ENCODE results near the gene CYYR1. TPM values are rescaled to one million over a fixed set of nuclear protein-coding genes. Genes with fewer than 3 reads are reported as not detected.

The CYYR1 gene
- total and polyA plus RNA-seq, 4 donors: 1.9 to 3.4 (median 2.2) TPM

DNA sequence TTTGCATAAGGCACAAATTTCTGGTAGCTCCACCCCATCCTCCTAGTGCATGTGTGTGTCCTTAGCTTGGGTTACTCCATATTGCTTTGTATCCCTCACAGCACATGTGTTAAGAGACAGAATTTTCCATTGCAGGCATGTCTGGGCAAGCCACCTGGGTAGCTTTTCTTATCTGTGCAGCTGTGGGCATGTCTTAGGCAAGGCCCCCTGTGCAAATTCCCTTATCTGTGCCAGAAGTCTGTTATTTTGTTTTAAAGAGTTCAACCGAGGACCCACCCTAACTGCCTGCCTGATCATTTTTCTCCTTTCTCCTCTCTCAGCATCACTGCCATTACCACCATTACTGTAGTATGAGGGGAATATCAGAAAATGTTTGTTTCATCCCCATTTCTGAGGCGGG is 131.9 kb downstream of the CYYR1 start:
- no peaks in the 10 kb centered on the region for H3K4me1 ChIP-seq (ENCODE audit: control insufficient read depth in 4 of 4, insufficient read depth in 4 of 4, low read length in 3 of 4)
- WGBS: 71% methylated on average over 2 of the region's 2 CpGs
- no peaks in the 10 kb centered on the region for H3K36me3 ChIP-seq (ENCODE audit: control insufficient read depth in 4 of 4, insufficient read depth in 3 of 4, low read depth in 1 of 4, low read length in 3 of 4)
- no peak for DNase-seq (ENCODE audit: low spot score)
- H3K9me3 ChIP-seq (ENCODE audit: control insufficient read depth in 4 of 4, low read length in 3 of 4): no peaks in the 10 kb centered on the region
- no peak overlapping the region for H3K27ac ChIP-seq (ENCODE audit: low read depth in 1 of 2, low read length in 2 of 2)
- TF ChIP-seq FOXA2 (IDR thresholded peaks at IDR 0.05) (no peak), JUND (IDR thresholded peaks at IDR 0.05) (no peak), RAD21 (IDR thresholded peaks at IDR 0.05) (no peak), CTCF (IDR thresholded peaks at IDR 0.05; ENCODE audit: low read depth, low read length, missing input control) (no peak), HNF4A (conservative IDR thresholded peaks at IDR 0.05) (no peak), RXRA (IDR thresholded peaks at IDR 0.05) (no peak), REST (IDR thresholded peaks at IDR 0.05) (no peak), NR2F2 (IDR thresholded peaks at IDR 0.05) (no peak), SP1 (IDR thresholded peaks at IDR 0.05) (no peak)
- TF ChIP-seq, protein P1, sequence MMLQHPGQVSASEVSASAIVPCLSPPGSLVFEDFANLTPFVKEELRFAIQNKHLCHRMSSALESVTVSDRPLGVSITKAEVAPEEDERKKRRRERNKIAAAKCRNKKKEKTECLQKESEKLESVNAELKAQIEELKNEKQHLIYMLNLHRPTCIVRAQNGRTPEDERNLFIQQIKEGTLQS (IDR thresholded peaks at IDR 0.05): no peak
- TF ChIP-seq, protein P2, sequence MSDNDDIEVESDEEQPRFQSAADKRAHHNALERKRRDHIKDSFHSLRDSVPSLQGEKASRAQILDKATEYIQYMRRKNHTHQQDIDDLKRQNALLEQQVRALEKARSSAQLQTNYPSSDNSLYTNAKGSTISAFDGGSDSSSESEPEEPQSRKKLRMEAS (IDR thresholded peaks at IDR 0.05): no peak
- peaks cover 0 to 2% (median 0%) of the 10 kb centered on the region in 4 donors for H3K27me3 ChIP-seq (ENCODE audit: control insufficient read depth in 4 of 4, insufficient read depth in 4 of 4, low read length in 3 of 4)
- no peak overlapping the region for H3K4me3 ChIP-seq (ENCODE audit: low read depth in 1 of 3, low read length in 3 of 3)
- H3K9ac ChIP-seq (ENCODE audit: low read depth in 1 of 2, low read length in 2 of 2): no peak overlapping the region

DNA sequence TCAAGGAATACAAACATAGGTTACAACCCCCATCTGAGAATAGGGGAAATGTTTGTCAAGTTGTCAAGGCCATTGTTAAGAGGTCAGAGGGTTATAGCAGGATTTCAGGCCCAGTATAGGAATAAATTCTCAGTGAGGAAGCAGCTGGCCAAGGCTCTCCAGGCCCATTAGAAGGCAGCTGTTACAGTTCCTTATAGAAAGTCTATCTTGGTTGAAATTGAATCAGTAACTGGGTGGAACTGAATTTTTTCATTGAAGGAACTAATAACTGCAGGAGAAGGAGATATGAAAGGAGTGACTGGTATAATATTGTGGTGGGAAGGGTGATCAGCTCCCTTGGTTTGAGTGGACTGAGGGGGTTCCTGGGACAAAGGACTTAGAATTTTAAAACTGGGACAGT is 134.1 kb downstream of the CYYR1 start:
- DNase-seq (ENCODE audit: low spot score): no peak
- no peak overlapping the region for H3K4me3 ChIP-seq (ENCODE audit: low read depth in 1 of 3, low read length in 3 of 3)
- no peak overlapping the region for H3K27ac ChIP-seq (ENCODE audit: low read depth in 1 of 2, low read length in 2 of 2)
- H3K36me3 ChIP-seq (ENCODE audit: control insufficient read depth in 4 of 4, insufficient read depth in 3 of 4, low read depth in 1 of 4, low read length in 3 of 4): no peaks in the 10 kb centered on the region
- TF ChIP-seq HNF4G (IDR thresholded peaks at IDR 0.05): no peak
- TF ChIP-seq TAF1 (conservative IDR thresholded peaks at IDR 0.05): no peak
- no peak for TF ChIP-seq CTCF (IDR thresholded peaks at IDR 0.05; ENCODE audit: low read depth, low read length, missing input control)
- TF ChIP-seq FOXA1 (IDR thresholded peaks at IDR 0.05): no peak
- TF ChIP-seq JUND (IDR thresholded peaks at IDR 0.05): no peak
- no peak for TF ChIP-seq RXRA (IDR thresholded peaks at IDR 0.05)
- TF ChIP-seq HNF4A (conservative IDR thresholded peaks at IDR 0.05): no peak
- no peak for TF ChIP-seq REST (IDR thresholded peaks at IDR 0.05)
- TF ChIP-seq, protein P2 (IDR thresholded peaks at IDR 0.05): no peak
- TF ChIP-seq EGR1 (IDR thresholded peaks at IDR 0.05; ENCODE audit: low read depth in 2 of 2): no peak
- TF ChIP-seq GABPA (IDR thresholded peaks at IDR 0.05 in 1 of 2, conservative IDR thresholded peaks at IDR 0.05 in 1 of 2): no peak
- TF ChIP-seq ZBTB33 (IDR thresholded peaks at IDR 0.05): no peak
- TF ChIP-seq FOXA2 (IDR thresholded peaks at IDR 0.05): no peak
- TF ChIP-seq SP1 (IDR thresholded peaks at IDR 0.05): no peak
- H3K9ac ChIP-seq (ENCODE audit: low read depth in 1 of 2, low read length in 2 of 2): no peak overlapping the region
- no peaks in the 10 kb centered on the region for H3K9me3 ChIP-seq (ENCODE audit: control insufficient read depth in 4 of 4, low read length in 3 of 4)
- H3K27me3 ChIP-seq (ENCODE audit: control insufficient read depth in 4 of 4, insufficient read depth in 4 of 4, low read length in 3 of 4): no peaks in the 10 kb centered on the region
- no peaks in the 10 kb centered on the region for H3K4me1 ChIP-seq (ENCODE audit: control insufficient read depth in 4 of 4, insufficient read depth in 4 of 4, low read length in 3 of 4)

Measured in liver (tissue), 9 donors.